Thyroid gland (tissue), 4 donors: ENCODE measurements around the gene APC. TPM values are rescaled to one million over a fixed set of nuclear protein-coding genes. Genes with fewer than 3 reads are reported as not detected.
A peak's percentile ranks its signal among the peaks of the same experiment; 100 is the strongest.

Experiments used
- DNase-seq, 2 donors: peaks; one replicate each; pipeline ENCODE4 v3.0.0-alpha.2; 2019
- H3K27ac ChIP-seq, 3 donors: fragments of 200-600 bp; sonication (generic); 1 replicate in 2 of 3; 2 replicates in 1 of 3; pipeline ENCODE4 v1.5.1; 2016 to 2019; ENCODE audit warnings: mild to moderate bottlenecking in 1 of 3, moderate library complexity in 1 of 3
- H3K27me3 ChIP-seq: fragments of 200-600 bp; sonication (generic); one replicate; pipeline ENCODE4 v1.5.1; 2019
- H3K36me3 ChIP-seq, 2 donors: fragments of 200-600 bp; sonication (generic); one replicate each; pipeline ENCODE4 v1.5.1; 2016 to 2019
- H3K4me1 ChIP-seq, 2 donors: fragments of 200-600 bp; sonication (generic); one replicate each; pipeline ENCODE4 v1.5.1; 2017 to 2019
- H3K4me3 ChIP-seq, 3 donors: fragments of 200-600 bp; sonication (generic); replicated peaks in 1 of 3; 1 replicate in 2 of 3; 2 replicates in 1 of 3; pipeline ENCODE4 v1.5.1; 2016; ENCODE audit warnings: mild to moderate bottlenecking in 1 of 3
- H3K9me3 ChIP-seq: fragments of 200-600 bp; sonication (generic); one replicate; pipeline ENCODE4 v1.5.1; 2017
- POLR2A ChIP-seq, 2 donors: fragments of 450-650 bp; IDR thresholded peaks; one replicate each; pipeline ENCODE4 v1.6.1; 2017; ENCODE audit warnings: antibody characterized with exemption in 2 of 2, mild to moderate bottlenecking in 2 of 2, moderate library complexity in 1 of 2
- WGBS, 2 donors: methylation state at CpG; one replicate each; pipeline ENCODE4 v1.1.5; 2017; 5-methylcytosine and 5-hydroxymethylcytosine counted together
- intact Hi-C: fragments of 100-400 bp; cut with DNase I; formaldehyde crosslinking; loops from one replicate; pipeline ENCODE4 v1.15.1; 2023
- total RNA-seq, 4 donors: library from RNA; depleted of rRNA; stranded (reverse); fragments of >200 nt; gene quantifications; one replicate each; pipeline ENCODE4 v1.2.3, GENCODE V29; 2016
- TF ChIP-seq, protein P1 (sequence below), 6 experiments: fragments of 200-600 bp in 3 of 6; fragments of 450-650 bp in 3 of 6; sonication (generic) in 3 of 6; IDR thresholded peaks; one replicate each; pipeline ENCODE4 v1.5.1; 2016 to 2019; ENCODE audit warnings: antibody characterized with exemption in 6 of 6, mild to moderate bottlenecking in 2 of 6, inconsistent platforms in 1 of 6, moderate library complexity in 1 of 6

Gene APC
- total RNA-seq, 4 donors from 2014 or later, result 36.1 to 73.0 (median 54.7) TPM

DNA sequence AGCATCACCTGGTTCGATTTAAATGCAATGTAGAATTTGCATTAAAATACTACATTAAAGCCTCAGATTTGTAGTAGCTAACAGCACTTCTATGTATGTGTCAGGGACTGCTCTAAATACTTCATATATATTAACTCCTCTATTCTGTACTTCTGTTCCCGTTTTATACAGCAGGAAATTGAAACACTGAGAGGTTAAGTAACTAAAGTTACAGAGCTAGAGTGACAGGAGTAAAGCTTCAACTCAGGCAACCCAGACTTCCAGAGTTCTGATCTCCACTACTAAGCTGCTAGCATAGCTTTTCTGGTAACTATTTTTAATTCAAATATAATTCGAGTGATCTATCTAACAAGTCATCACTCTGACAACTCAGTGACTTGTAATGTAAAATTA lies 619 bp upstream of the APC start:
- intact Hi-C loops, result no loop called here
- Histone ChIP-seq H3K4me3 (peak overlapping the region in 2 of 3 donors; percentile 39 to 45), H3K27me3 (no peaks in the 10 kb centered on the region), H3K9me3 (no peaks in the 10 kb centered on the region), H3K27ac (peak overlapping the region in 1 of 3 donors; percentile 61), H3K4me1 (peaks cover 6 to 9% of the 10 kb centered on the region in 2 donors), H3K36me3 (no peaks in the 10 kb centered on the region)
- 38 to 40% methylated on average over 3 of the region's 3 CpGs for whole genome bisulfite sequencing, 2 donors
- no peak for TF ChIP-seq POLR2A (IDR thresholded peaks at IDR 0.05)
- TF ChIP-seq, protein P1, sequence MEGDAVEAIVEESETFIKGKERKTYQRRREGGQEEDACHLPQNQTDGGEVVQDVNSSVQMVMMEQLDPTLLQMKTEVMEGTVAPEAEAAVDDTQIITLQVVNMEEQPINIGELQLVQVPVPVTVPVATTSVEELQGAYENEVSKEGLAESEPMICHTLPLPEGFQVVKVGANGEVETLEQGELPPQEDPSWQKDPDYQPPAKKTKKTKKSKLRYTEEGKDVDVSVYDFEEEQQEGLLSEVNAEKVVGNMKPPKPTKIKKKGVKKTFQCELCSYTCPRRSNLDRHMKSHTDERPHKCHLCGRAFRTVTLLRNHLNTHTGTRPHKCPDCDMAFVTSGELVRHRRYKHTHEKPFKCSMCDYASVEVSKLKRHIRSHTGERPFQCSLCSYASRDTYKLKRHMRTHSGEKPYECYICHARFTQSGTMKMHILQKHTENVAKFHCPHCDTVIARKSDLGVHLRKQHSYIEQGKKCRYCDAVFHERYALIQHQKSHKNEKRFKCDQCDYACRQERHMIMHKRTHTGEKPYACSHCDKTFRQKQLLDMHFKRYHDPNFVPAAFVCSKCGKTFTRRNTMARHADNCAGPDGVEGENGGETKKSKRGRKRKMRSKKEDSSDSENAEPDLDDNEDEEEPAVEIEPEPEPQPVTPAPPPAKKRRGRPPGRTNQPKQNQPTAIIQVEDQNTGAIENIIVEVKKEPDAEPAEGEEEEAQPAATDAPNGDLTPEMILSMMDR (IDR thresholded peaks at IDR 0.05), result no peak
- no peak for DNase-seq

DNA sequence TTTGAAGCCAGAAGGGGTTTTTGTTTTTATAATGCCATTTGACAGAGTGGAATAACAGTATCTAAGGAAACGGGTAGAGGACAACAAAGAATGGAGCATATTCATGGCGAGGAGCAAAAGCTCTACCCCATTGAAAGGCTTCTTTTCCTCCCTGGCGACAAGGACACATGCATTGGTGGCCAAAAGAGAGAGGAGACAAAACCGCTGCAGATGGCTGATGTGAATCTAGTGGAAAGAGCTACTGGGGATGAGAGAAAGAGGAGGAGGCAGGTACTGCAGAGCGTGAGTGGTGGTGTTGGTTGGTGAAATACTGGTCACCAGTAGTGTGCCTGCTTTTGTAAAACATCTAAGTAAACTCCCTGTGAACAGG lies 491 bp downstream of the APC start:
- H3K27ac ChIP-seq, result peak overlapping the region in 1 of 3 donors; percentile 61
- TF ChIP-seq POLR2A (IDR thresholded peaks at IDR 0.05), result no peak
- TF ChIP-seq, protein P1 (IDR thresholded peaks at IDR 0.05), result no peak
- peaks cover 6 to 9% of the 10 kb centered on the region in 2 donors for H3K4me1 ChIP-seq
- no peak for DNase-seq
- intact Hi-C loops, result no loop called here
- H3K4me3 ChIP-seq, result peak overlapping the region; percentile 21 to 45 (median 39)
- no peaks in the 10 kb centered on the region for H3K9me3 ChIP-seq
- 22 to 28% methylated on average over 5 of the region's 5 CpGs for WGBS, 2 donors
- H3K27me3 ChIP-seq, result no peaks in the 10 kb centered on the region
- no peaks in the 10 kb centered on the region for H3K36me3 ChIP-seq

DNA sequence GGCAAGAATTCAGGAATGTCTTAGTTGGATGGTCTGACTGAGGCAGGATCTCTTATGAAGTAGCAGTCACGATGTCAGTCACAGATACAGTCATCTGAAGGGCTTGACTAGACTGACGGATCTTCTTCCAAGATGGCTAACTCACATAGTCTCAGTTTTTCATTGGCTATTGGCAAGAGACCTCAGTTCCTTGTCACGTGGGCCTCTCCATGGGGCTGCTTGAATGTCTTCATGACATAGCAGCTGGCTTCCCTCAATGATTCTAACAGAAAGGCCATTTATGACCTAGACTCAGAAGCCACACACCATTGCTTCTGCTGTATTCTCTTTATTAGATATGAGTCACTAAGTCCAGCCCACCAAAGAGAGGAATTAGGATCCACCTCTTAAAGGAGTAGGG lies 4.7 kb downstream of the APC start:
- Histone ChIP-seq H3K27me3 (no peaks in the 10 kb centered on the region), H3K4me3 (no peak overlapping the region), H3K4me1 (peaks cover 6 to 9% of the 10 kb centered on the region in 2 donors), H3K36me3 (no peaks in the 10 kb centered on the region), H3K27ac (no peak overlapping the region), H3K9me3 (no peaks in the 10 kb centered on the region)
- TF ChIP-seq, protein P1 (IDR thresholded peaks at IDR 0.05), result no peak
- TF ChIP-seq POLR2A (IDR thresholded peaks at IDR 0.05), result no peak
- 90 to 98% methylated on average over 3 of the region's 3 CpGs for WGBS, 2 donors
- intact Hi-C loops, result no loop called here
- DNase-seq, result no peak

DNA sequence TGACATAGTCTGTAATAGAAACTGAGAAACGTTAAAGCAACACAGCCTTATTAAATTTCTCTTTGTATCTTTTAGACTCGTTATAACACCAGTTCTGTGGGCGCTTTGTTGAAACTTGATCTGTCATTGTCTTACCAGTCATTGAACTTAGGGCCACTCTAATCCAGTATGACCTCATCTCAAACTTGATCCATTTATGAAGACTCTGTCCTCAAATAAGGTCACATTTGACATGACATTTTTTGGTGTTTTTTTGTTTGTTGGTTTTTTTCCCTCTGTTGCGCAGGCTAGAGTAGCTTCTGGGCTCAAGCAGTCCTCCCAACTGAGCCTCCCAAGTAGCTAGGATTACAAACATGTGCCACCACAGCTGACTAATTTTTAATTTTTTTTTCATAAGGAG lies 5.9 kb downstream of the APC start:
- Histone ChIP-seq H3K4me1 (peaks cover under 1 to 2% of the 10 kb centered on the region in 2 donors), H3K9me3 (no peaks in the 10 kb centered on the region), H3K4me3 (no peak overlapping the region), H3K27ac (no peak overlapping the region), H3K36me3 (no peaks in the 10 kb centered on the region), H3K27me3 (no peaks in the 10 kb centered on the region)
- intact Hi-C loops, result no loop called here
- DNase-seq, result no peak
- WGBS, 2 donors, result 94 to 99% methylated on average over 4 of the region's 4 CpGs
- no peak for TF ChIP-seq POLR2A (IDR thresholded peaks at IDR 0.05)
- TF ChIP-seq, protein P1 (IDR thresholded peaks at IDR 0.05), result no peak

DNA sequence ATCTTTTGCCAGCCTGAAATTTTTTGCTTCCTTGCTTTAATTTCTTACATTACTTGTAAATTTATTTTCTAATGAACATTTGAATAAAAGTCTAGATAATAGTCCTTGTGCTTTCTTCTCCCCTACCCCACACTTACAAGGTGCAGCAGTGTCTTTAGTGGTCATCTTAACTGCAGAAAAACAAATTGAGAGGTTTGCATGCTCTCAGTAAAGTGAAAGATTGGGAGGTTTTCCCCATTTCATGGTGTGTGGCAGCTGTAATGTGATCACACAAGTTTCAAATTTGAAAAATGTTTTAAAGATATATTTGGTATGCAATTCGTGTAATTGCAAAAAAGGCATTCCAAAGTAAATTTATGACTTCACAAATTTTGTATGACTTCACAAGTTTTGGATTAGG lies 14.7 kb downstream of the APC start:
- H3K9me3 ChIP-seq, result no peaks in the 10 kb centered on the region
- H3K36me3 ChIP-seq, result no peaks in the 10 kb centered on the region
- H3K4me3 ChIP-seq, result no peak overlapping the region
- no peaks in the 10 kb centered on the region for H3K27me3 ChIP-seq
- TF ChIP-seq, protein P1 (IDR thresholded peaks at IDR 0.05), result no peak
- no peak for TF ChIP-seq POLR2A (IDR thresholded peaks at IDR 0.05)
- no peak for DNase-seq
- WGBS, 2 donors, result 77 to 85% methylated on average over 1 of the region's 1 CpG
- H3K27ac ChIP-seq, result no peak overlapping the region
- intact Hi-C loops, result no loop called here
- no peaks in the 10 kb centered on the region for H3K4me1 ChIP-seq
